Middle frontal gyrus (tissue), 1 donor: Measurements from ENCODE around the gene DSCAML1.
A peak's percentile ranks its signal among the peaks of the same experiment; 100 is the strongest.
"Not testable (repeated sequence)": the region's sequence is repeated elsewhere in the genome, so short reads cannot be mapped to it uniquely, and the experiment has no call there.

Experiments
- DNase-seq: peaks from one replicate; pipeline ENCODE4 v3.0.0-alpha.2; 2015; ENCODE audit warnings: low spot score; ENCODE audit errors: extremely low spot score

The DSCAML1 gene

DNA sequence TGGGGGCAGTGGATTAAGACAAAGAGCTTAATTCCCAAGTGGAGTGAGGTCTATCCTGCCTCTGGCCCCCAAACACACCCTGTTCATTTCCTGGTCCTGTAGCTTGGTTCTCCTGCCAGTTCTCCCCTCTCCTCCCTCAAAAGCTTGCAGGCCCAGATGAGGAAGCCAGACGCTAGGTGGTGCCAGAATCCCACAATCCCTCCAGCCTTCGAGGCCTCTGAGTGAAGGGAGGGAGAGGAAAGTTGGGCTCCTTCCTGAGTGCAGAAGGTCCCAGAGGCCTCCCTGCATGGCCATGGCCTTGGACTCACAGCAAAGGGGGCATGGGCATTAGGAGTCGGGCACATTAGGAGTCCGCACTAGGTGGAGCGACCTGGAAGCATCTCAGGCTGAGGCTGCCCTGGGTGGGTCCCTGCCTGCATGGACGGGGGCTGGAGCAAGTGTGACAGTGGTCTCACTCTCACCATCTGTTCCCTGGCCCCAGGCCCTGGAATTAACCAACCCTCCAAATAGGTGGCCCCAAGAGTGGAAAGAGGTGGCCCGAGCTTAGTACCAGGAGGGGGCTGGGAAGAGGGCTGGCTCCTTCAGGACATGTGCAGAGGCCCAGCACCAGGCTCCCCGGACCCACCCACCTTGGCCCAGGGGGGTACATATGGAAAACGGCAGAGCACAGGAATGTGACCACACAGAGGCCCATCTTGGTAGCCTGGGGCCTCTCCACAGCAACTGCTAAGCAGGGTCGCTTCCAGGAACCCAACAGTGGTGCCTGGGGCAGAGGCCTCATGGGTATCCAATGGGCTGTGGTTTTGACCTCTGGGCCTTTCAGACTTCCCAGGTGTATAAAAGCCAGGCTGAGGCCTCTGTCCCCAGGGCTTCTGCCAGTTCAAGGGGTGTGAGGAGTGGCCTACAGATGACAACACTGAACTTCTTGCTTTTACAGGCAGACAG lies 22.4 kb upstream of the DSCAML1 start:
- DNase-seq, result no peak

DNA sequence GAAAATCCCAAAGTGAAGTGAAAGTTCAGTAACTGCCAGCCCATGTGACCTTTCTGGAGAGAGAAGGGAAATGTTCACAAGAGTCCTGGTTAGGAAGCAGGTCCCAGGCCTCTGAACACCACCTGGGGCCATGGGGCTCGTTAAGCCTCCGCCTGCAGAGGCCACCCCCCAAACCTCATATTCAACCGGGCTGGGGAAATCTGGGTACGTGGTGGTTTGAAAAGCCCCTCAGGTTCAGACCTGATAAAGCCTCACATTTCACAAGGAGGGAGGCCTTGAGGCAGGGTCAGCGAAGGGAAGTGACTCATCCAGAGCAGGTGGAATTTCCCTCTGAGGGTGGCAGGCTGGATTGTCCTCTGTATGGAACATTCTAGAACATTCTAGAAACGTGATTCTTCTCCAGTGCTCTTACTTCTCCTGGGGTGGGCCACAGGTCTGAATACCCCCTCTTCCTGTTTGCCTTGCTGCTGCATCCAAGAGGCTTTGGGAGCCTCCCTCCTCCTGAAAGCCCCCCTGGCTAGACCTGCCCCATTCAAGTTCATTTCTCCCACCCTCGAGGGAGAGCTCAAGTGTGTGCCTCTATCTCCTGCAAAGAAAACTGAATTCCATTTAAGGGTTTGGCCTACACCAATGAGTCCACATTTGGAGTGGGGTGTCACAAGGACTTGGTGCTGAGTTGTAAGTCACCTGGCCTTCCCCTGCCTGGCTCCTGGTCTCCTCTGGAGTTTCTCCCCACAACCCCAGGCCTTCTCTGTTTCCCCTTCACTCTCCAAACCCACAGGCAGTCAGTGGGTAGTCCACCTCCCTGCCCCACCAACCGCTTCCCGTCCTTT lies 21.2 kb upstream of the DSCAML1 start:
- no peak for DNase-seq

DNA sequence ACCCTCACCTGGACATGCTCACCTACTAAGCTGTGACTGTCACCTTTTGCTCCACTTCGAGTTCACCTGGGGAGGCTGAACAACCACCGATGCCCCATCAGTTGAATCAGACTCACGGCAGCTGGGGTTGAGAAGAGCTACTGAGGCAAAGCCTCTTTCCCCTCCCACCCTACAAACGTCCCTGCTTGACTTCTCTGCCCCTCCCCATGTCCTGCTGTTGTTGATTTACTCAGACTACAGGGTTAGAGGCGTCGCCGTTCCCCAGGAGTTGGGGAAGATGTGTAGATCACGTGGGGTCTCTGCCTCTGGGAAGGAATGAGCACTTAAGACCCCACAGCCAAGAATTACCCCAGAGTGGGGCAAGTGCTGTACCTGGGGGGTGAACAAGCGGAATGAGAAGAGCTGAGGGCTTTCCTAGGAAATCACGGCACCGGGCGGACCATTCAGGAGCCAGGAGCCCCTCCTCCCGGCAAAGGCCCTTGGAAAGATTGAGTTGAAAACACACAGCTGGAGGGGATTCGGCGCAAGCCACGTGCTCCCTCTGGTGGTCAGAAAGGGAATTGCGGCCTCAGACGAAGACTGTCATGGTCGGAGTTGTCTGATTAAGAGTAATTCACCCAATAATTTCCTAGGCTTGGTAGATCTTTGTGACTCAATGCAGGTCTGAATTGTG lies 20.5 kb upstream of the DSCAML1 start:
- peak; percentile 77 for DNase-seq

DNA sequence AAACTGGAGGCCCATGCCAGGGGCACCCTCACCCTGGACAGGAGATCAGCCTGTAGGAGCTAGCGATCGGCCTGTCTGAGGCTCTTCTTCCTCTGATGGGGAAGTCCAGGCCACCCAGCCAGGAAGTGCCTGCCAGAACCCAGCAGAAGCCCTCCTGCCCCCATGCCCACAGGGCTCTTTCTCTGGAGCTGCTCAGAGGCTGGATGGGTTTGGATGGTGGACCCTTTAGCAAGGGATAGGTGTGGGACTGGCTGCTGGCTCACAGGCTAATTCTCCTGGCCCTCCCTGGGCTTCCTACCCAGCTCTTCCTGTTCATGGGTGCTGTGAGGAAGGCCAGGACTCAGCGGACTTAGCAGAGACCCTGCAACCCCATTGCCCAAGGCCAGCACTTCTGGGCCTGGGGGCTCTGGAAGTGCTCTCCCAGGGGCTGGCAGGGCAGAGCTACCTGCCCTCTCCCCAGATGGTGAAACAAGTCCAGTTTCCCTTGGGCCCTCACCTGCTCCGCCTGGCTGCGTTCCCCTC lies 19.9 kb upstream of the DSCAML1 start:
- no peak for DNase-seq

GRCh38 chr11:117816151-117816741 lies 19.2 kb upstream of the DSCAML1 start:
- no peak for DNase-seq

DNA sequence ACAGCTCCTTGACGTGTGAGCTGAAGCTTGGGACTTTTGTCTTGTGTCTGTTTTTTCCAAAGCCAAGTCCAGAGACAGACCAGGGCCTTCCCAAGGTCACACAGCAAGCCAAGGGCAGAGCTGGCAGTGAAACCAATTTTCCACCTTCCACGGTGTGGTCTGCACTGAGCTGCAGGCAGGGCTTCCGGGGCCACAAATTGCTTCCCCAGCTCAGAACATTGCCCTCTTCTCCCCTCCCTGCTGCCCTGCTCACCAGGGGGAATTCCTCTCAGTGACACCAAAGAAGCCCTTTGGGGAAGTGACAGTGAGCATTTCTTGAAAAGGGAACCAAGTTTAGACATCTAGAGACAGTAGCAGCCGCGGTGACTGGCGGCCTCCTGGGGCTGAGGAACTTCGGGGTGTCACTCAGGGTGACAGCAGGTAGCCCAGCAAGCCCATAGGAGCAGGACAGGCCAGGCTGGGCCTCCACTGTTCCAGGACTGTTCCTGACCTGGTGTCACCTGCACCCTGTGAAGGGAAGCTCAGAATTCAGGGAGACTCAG lies 18.3 kb upstream of the DSCAML1 start:
- no peak for DNase-seq

DNA sequence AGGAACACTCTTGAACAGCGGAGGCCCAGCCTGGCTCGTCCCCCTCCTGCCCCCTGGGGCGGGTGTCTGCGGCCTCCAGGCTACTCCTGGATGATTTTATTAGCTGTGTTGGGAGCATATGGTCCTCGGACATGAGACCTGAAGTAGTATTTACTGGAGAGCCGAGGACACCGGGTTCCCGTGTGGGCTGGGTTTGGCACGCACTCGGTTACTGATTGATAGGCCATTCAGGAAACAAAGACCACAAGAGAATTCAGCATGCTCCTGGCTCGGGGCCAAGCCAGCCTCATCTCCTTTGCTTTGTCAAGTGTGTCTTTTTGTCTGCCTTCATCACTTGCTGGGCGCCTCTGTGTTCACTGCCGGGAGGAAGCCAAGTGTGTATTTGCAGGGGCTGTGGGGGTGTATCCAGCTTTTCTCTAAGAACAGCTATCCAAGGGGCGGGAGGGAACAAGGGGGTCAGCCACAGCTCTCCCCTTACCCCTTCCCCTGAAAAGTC lies 17.8 kb upstream of the DSCAML1 start:
- DNase-seq, result no peak

- no peak for DNase-seq
Measured at GRCh38 chr11:117814204-117814765, 17.3 kb upstream of the DSCAML1 start.

- DNase-seq, result not testable (repeated sequence)
Measured at GRCh38 chr11:117810056-117810451, 13.0 kb upstream of the DSCAML1 start.

DNA sequence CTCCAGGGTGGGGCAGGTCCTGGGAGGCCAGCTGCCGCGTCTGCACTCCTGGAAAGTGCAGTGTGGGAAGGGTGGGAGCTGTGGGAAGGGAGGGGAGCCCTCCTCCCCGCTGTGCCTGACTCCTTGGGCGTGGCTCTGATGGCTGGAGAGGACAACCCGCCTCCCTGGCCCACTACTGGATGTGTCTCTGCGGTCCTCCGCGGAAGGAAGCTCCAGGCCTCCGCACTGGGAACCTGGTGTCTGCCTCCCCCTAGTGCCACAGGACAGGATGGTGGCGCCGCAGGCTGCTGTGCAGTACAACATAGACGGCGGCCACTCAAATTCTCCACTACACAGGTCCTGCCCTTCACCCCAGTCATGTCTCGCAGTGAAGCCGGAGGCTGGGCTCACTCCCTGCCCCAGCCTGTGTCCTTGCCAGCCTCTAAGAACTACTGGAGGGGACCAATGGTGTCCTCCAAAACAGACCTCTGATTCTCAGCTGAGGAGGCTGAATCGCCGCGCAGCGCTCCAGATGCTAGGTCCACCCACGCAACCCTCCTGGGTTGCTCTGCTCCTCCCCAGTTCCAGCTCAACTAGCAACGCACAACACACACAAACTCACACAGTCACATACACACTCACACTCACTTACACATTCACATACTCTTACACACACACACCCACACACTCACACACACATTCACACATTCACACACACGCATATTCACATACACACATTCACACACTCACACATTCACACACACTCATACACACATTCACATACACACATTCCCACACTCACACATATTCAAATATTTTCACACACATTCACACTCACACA lies 12.4 kb upstream of the DSCAML1 start:
- peak; percentile 68 for DNase-seq

- no peak for DNase-seq
Measured at GRCh38 chr11:117808784-117809183, 11.8 kb upstream of the DSCAML1 start.

- peak; percentile 50 for DNase-seq
Measured at GRCh38 chr11:117807482-117808327, 10.7 kb upstream of the DSCAML1 start.

DNA sequence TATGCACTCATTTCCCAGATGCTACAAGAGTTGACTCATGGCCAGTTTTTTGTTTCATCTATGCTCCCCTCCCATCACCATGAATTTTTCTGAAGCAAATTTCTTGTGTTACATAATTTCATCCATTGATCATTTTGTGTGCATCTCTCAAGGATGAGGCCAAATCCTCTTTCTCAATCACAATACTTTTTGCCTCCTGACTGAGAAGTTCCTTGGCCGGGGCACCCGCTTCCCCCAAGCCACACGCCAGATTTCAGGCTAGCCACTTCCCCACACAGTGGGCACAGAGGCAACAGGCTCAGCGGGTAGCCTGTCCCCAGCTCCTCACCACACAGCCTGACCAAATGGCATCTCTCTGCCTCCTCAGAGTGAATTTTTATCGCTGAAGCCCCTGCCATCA lies 9.8 kb upstream of the DSCAML1 start:
- no peak for DNase-seq

GRCh38 chr11:117805045-117805444 lies 8.0 kb upstream of the DSCAML1 start:
- no peak for DNase-seq

GRCh38 chr11:117803896-117804295 lies 6.9 kb upstream of the DSCAML1 start:
- no peak for DNase-seq

GRCh38 chr11:117799634-117800033 lies 2.6 kb upstream of the DSCAML1 start:
- no peak for DNase-seq

GRCh38 chr11:117796456-117796871 lies 552 bp downstream of the DSCAML1 start:
- DNase-seq, result no peak

DNA sequence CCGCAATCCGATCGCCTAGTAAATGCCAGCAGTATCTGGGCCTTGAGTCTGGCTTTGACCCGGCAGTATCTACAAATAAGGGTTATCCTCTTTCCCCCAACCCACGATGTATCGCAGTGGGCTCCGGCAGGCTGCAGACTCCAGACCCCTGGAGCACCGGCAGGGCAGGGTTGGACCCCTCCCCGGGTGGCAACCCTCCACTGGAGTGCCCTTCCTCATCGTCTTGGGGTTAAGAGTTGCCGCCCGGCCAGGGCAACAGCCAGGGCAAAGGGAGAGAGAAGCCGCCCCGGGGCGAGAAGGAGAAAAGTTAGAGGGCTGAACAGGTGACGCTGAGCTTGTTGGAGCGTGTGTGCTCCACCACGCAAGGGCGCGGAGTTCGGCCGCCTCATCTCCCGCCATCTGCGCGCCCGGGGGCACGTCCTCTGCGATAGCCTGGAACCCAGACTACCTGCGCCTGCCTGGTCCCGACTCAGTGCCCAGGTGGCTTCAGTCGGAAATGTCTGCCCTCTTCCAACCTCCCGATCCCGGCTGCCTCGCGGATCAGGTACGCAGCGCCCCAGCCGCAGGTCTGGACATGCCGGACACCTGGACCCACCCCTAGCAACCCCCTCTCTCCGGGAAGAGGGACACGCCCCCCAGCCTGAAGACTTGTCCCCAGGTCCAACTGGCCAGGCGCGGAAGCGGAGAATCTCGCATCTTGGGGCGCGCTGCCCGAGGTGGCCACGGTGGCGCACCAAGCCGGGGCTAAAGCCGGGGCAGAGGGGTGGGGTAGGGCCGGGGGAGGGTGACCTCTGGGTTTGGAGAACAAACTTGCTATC lies 1.2 kb downstream of the DSCAML1 start:
- DNase-seq, result no peak
